Nephron progenitor cell (in vitro differentiated cells): ENCODE results near the gene GGACT.
"Not testable (repeated sequence)": the region's sequence is repeated elsewhere in the genome, so short reads cannot be mapped to it uniquely, and the experiment has no call there.

Experiments used
- DNase-seq: peaks from one replicate; pipeline ENCODE4 v3.0.0; 2021
- H3K27ac Mint-ChIP-seq: 2 replicates; pipeline ENCODE4 v1.8.0; 2021; ENCODE audit warnings: mild to moderate bottlenecking, moderate library complexity, mixed read lengths
- H3K27me3 Mint-ChIP-seq: 2 replicates; pipeline ENCODE4 v1.8.0; 2021; ENCODE audit warnings: mild to moderate bottlenecking, low read depth, mixed read lengths; ENCODE audit not compliant: poor library complexity
- H3K36me3 Mint-ChIP-seq: 2 replicates; pipeline ENCODE4 v1.8.0; 2021; ENCODE audit warnings: low read depth, mixed read lengths
- H3K4me1 Mint-ChIP-seq: 2 replicates; pipeline ENCODE4 v1.8.0; 2021; ENCODE audit warnings: mixed read lengths
- H3K4me3 Mint-ChIP-seq: 2 replicates; pipeline ENCODE4 v1.8.0; 2021; ENCODE audit warnings: mild to moderate bottlenecking, moderate library complexity, mixed read lengths
- H3K9me3 Mint-ChIP-seq: 2 replicates; pipeline ENCODE4 v1.8.0; 2021; ENCODE audit warnings: mild to moderate bottlenecking, moderate library complexity, mixed read lengths
- CTCF ChIP-seq: fragments of 200-600 bp; sonication (generic); IDR thresholded peaks from 2 replicates; pipeline ENCODE4 v1.5.0; 2021; ENCODE audit warnings: antibody characterized with exemption

GGACT gene

GRCh38 chr13:100633461-100633860 is 44.9 kb upstream of the GGACT start:
- Mint-ChIP-seq H3K9me3 (no peaks in the 10 kb centered on the region), H3K36me3 (peaks cover 82% of the 10 kb centered on the region), H3K4me1 (peaks cover 55% of the 10 kb centered on the region), H3K4me3 (no peak overlapping the region), H3K27ac (no peak overlapping the region), H3K27me3 (peaks cover 3% of the 10 kb centered on the region)
- no peak for TF ChIP-seq CTCF
- no peak for DNase-seq

- peaks cover 86% of the 10 kb centered on the region for H3K36me3 Mint-ChIP-seq
- H3K9me3 Mint-ChIP-seq = no peaks in the 10 kb centered on the region
Observed at GRCh38 chr13:100630555-100630954, 42.0 kb upstream of the GGACT start.

DNA sequence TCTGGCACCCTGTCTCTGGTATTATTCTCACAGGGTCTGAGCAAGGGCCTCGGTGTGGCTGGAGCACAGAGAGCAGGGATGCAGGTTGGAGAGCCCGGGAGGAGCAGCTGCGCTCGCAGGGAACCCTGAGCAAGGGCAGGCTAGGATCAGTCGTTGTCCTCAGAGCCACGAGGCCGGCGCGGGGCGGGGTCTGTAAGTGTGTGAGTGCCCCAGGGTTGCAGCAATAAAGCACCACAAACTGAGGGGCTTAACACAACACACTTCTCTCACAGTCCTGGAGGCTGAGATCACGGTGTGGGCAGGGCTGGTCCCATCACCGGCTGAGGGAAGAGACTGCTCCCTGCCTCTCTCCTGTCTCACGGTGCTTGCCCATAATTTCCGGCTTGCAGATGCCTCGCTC is 38.5 kb upstream of the GGACT start:
- Mint-ChIP-seq H3K27ac (peak overlapping the region; percentile 58), H3K9me3 (peaks cover 8% of the 10 kb centered on the region), H3K4me1 (peaks cover 39% of the 10 kb centered on the region), H3K36me3 (peaks cover 89% of the 10 kb centered on the region), H3K4me3 (no peak overlapping the region), H3K27me3 (peaks cover 4% of the 10 kb centered on the region)
- DNase-seq = no peak
- TF ChIP-seq CTCF = no peak

More at GRCh38 chr13:100630555-100630954, 42.0 kb upstream of the GGACT start:
- Mint-ChIP-seq H3K4me3 (peak overlapping the region; percentile 25), H3K27me3 (peaks cover 7% of the 10 kb centered on the region), H3K27ac (peak overlapping the region; percentile 95), H3K4me1 (peaks cover 50% of the 10 kb centered on the region)
- DNase-seq = no peak
- no peak for TF ChIP-seq CTCF

DNA sequence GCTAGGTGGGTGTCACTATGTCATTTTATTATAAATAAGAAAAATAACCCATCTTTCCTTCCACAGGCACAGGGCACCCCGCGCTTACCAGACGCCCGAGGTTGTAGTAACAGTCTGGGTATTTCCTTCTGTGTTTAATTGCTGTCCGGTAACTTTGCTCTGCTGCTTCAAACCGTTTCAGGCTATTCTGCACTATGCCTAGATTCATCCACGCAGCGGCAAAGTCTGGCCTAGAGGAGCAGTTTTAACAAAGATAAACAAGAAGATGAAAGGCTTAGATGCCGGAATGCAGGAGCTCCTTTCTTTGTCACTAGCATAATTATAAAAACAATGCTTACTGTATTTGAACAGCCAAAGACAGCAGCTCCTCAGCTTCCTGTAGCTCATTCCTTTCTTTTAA is 36.9 kb upstream of the GGACT start:
- H3K27ac Mint-ChIP-seq = peak overlapping the region; percentile 68
- H3K4me1 Mint-ChIP-seq = peaks cover 25% of the 10 kb centered on the region
- peaks cover 4% of the 10 kb centered on the region for H3K27me3 Mint-ChIP-seq
- DNase-seq = no peak
- peaks cover 24% of the 10 kb centered on the region for H3K9me3 Mint-ChIP-seq
- peaks cover 98% of the 10 kb centered on the region for H3K36me3 Mint-ChIP-seq
- no peak overlapping the region for H3K4me3 Mint-ChIP-seq
- no peak for TF ChIP-seq CTCF

DNA sequence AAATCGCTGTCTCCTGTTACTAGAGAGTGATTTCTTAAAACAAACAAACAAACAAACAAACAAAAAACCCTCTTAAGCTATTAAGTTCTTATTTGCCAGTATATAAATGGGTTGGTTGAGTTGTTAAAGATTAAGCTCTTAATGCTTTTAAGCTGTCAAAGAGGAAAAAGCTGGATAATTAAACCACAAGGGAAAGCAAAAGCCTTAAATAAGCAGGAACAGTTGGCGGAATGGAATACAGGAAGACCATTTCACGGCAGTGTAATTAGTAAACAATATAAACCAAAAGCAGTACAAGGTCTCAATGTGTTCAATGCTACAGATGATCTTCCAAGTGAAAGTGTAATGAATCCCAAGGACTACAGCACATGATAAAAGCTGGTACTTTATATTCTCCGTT is 32.2 kb upstream of the GGACT start:
- no peak for TF ChIP-seq CTCF
- Mint-ChIP-seq H3K27ac (no peak overlapping the region), H3K4me1 (no peaks in the 10 kb centered on the region), H3K36me3 (peaks cover 88% of the 10 kb centered on the region), H3K9me3 (peaks cover 61% of the 10 kb centered on the region), H3K27me3 (no peaks in the 10 kb centered on the region), H3K4me3 (no peak overlapping the region)
- no peak for DNase-seq

- Mint-ChIP-seq H3K36me3 (peaks cover 79% of the 10 kb centered on the region), H3K4me1 (no peaks in the 10 kb centered on the region), H3K27ac (no peak overlapping the region), H3K27me3 (no peaks in the 10 kb centered on the region), H3K9me3 (peaks cover 65% of the 10 kb centered on the region), H3K4me3 (no peak overlapping the region)
- no peak for DNase-seq
- no peak for TF ChIP-seq CTCF
Observed at GRCh38 chr13:100619940-100620339, 31.4 kb upstream of the GGACT start.

- Mint-ChIP-seq H3K36me3 (peaks cover 69% of the 10 kb centered on the region), H3K9me3 (peaks cover 65% of the 10 kb centered on the region)
- DNase-seq, H3K4me3 Mint-ChIP-seq, H3K27ac Mint-ChIP-seq, H3K27me3 Mint-ChIP-seq, H3K4me1 Mint-ChIP-seq: not testable (repeated sequence)
Observed at GRCh38 chr13:100618897-100619296, 30.3 kb upstream of the GGACT start.
